Neuron (in vitro differentiated cells): ENCODE results near the gene ACTL6B.

Experiments used
- H2AFZ ChIP-seq: one replicate; pipeline ENCODE4 v1.6.1; 2013; ENCODE audit warnings: low read depth, mild to moderate bottlenecking, inconsistent platforms, low read length, moderate library complexity
- H3K27me3 ChIP-seq: one replicate; pipeline ENCODE4 v1.6.1; 2013; ENCODE audit warnings: low read length; ENCODE audit not compliant: insufficient read depth
- H3K36me3 ChIP-seq: one replicate; pipeline ENCODE4 v1.6.1; 2013; ENCODE audit warnings: low read length; ENCODE audit not compliant: insufficient read depth
- H3K4me1 ChIP-seq: one replicate; pipeline ENCODE4 v1.6.1; 2013; ENCODE audit warnings: low read length; ENCODE audit not compliant: insufficient read depth
- H3K4me3 ChIP-seq: 2 replicates; pipeline ENCODE4 v1.5.1; 2013; ENCODE audit warnings: mild to moderate bottlenecking, low read length, moderate library complexity
- H3K9me3 ChIP-seq: one replicate; pipeline ENCODE4 v1.6.1; 2013; ENCODE audit warnings: low read length

The ACTL6B gene

GRCh38 chr7:100604028-100604975 lies 51.9 kb downstream of the ACTL6B start:
- Histone ChIP-seq H3K9me3 (no peaks in the 10 kb centered on the region), H2AFZ (no peak overlapping the region), H3K4me1 (peaks cover 33% of the 10 kb centered on the region), H3K36me3 (no peaks in the 10 kb centered on the region), H3K27me3 (no peaks in the 10 kb centered on the region), H3K4me3 (peak overlapping the region; percentile 33)

- Histone ChIP-seq H3K4me3 (peak overlapping the region; percentile 33), H3K9me3 (no peaks in the 10 kb centered on the region), H3K4me1 (peaks cover 33% of the 10 kb centered on the region), H2AFZ (no peak overlapping the region), H3K36me3 (no peaks in the 10 kb centered on the region), H3K27me3 (no peaks in the 10 kb centered on the region)
These were observed 52.6 kb downstream of the ACTL6B start for GRCh38 chr7:100603726-100604027.

GRCh38 chr7:100602889-100603725 lies 53.1 kb downstream of the ACTL6B start:
- peaks cover 33% of the 10 kb centered on the region for H3K4me1 ChIP-seq
- no peaks in the 10 kb centered on the region for H3K9me3 ChIP-seq
- no peak overlapping the region for H2AFZ ChIP-seq
- peak overlapping the region; percentile 33 for H3K4me3 ChIP-seq
- no peaks in the 10 kb centered on the region for H3K27me3 ChIP-seq
- H3K36me3 ChIP-seq: no peaks in the 10 kb centered on the region

GRCh38 chr7:100600730-100601038 lies 55.6 kb downstream of the ACTL6B start:
- Histone ChIP-seq H2AFZ (no peak overlapping the region), H3K4me3 (no peak overlapping the region), H3K27me3 (no peaks in the 10 kb centered on the region)

GRCh38 chr7:100599911-100600729 lies 56.1 kb downstream of the ACTL6B start:
- no peaks in the 10 kb centered on the region for H3K27me3 ChIP-seq
- H3K9me3 ChIP-seq: no peaks in the 10 kb centered on the region
- H3K36me3 ChIP-seq: no peaks in the 10 kb centered on the region
- H3K4me3 ChIP-seq: no peak overlapping the region
- H3K4me1 ChIP-seq: peaks cover 33% of the 10 kb centered on the region
- H2AFZ ChIP-seq: no peak overlapping the region

More at GRCh38 chr7:100600730-100601038, 55.6 kb downstream of the ACTL6B start:
- Histone ChIP-seq H3K36me3 (no peaks in the 10 kb centered on the region), H3K9me3 (no peaks in the 10 kb centered on the region), H3K4me1 (peaks cover 33% of the 10 kb centered on the region)

- H3K4me1 ChIP-seq: peaks cover 30% of the 10 kb centered on the region
- H3K27me3 ChIP-seq: no peaks in the 10 kb centered on the region
- no peaks in the 10 kb centered on the region for H3K9me3 ChIP-seq
- H3K4me3 ChIP-seq: no peak overlapping the region
- H3K36me3 ChIP-seq: no peaks in the 10 kb centered on the region
- no peak overlapping the region for H2AFZ ChIP-seq
These were observed 57.8 kb downstream of the ACTL6B start for GRCh38 chr7:100598425-100598824.

- Histone ChIP-seq H3K36me3 (no peaks in the 10 kb centered on the region), H3K4me3 (no peak overlapping the region), H3K9me3 (no peaks in the 10 kb centered on the region), H3K27me3 (no peaks in the 10 kb centered on the region), H2AFZ (no peak overlapping the region), H3K4me1 (peaks cover under 1% of the 10 kb centered on the region)
These were observed 61.1 kb downstream of the ACTL6B start for GRCh38 chr7:100595188-100595587.
